GM21515 (cell line): ENCODE measurements around the gene PRELID1.
"Not testable (repeated sequence)": the region's sequence is repeated elsewhere in the genome, so short reads cannot be mapped to it uniquely, and the experiment has no call there.

ENCODE experiments used
- ATAC-seq: cut with Tn5 transposase; IDR thresholded peaks from one replicate; pipeline ENCODE4 v1.9.1; 2021; ENCODE audit not compliant: unreplicated experiment

PRELID1 gene, protein sequence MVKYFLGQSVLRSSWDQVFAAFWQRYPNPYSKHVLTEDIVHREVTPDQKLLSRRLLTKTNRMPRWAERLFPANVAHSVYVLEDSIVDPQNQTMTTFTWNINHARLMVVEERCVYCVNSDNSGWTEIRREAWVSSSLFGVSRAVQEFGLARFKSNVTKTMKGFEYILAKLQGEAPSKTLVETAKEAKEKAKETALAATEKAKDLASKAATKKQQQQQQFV

DNA sequence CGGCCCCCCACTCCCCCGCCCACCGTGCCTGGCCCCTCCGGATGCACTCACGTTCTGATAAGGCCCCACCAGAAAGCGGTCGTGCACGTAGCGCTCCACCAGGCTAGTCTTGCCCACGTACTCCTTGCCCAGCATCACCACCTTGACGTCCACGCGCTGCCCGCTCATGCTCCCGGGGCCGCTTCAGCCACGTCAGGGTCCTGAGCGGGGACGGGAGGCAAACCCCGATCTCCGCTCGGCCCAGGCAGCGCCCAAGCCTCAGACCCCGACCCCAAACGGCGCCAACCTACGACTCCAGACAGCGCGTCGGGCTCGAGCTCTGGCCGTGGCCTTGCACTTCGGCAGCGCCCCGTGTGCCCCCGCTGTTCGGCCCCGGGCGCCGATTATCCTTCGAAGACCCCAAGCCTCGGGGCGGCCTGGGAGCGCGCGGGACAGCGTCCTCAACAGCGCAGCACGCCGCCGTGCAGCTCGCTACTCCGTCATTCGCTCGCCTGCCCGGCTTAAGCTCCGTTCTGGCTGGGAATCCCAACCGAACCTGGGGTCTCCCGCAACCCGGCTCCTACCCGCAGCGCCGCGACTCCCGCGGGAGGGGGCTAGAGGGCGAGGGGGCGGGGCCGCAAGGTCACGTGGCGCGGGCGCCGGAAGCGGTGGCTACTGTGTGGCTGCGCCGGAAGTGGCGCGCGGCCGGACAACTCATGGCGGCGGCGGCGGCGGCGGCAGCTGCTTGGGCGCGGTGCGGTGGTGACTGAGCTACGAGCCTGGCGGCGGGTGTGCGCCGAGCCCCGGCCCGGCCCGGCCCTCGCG lies at the start of gene PRELID1, which contains the start of gene RAB24:
PRELID1 (plus strand) TSS at position 679 of the 804 bp plus-strand sequence. CDS start 187 bp downstream, outside the sequence.
RAB24 (minus strand) TSS at position 599 of the 804 bp plus-strand sequence; CDS start at position 168, 431 bp downstream.
- ATAC-seq = peak; percentile 57

DNA sequence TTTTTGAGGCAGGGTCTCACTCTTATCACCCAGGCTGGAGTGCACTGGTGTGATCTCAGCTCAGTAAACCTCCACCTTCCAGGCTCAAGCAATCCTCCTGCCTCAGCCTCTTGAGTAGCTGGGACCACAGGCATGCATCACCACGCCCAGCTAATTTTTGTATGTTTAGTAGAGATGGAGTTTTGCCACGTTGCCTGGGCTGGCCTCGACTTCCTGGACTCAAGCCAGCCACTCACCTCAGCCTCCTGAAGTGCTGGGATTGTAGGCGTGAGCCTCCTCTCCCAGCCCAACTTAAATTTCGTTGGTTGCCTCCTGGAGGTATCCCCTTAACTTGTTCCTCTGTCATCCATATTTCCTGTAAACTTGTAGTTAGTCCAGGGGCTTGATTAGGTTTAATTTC lies 47.3 kb upstream of the PRELID1 start:
- ATAC-seq = no peak

DNA sequence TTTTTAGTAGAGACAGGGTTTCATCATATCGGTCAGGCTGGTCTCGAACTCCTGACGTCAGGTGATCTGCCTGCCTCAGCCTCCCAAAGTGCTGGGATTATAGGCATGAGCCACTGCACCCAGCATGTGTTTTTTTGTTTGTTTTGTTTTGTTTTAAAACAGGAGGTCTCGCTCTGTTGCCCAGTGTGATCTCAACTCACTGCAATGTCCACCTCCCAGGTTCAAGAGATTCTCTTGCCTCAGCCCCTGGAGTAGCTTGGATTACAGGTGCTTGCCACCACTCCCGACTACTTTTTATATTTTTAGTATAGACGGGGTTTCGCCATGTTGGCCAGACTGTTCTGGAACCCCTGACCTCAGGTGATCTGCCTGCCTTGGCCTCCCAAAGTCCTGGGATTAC lies 44.9 kb upstream of the PRELID1 start:
- ATAC-seq = not testable (repeated sequence)

DNA sequence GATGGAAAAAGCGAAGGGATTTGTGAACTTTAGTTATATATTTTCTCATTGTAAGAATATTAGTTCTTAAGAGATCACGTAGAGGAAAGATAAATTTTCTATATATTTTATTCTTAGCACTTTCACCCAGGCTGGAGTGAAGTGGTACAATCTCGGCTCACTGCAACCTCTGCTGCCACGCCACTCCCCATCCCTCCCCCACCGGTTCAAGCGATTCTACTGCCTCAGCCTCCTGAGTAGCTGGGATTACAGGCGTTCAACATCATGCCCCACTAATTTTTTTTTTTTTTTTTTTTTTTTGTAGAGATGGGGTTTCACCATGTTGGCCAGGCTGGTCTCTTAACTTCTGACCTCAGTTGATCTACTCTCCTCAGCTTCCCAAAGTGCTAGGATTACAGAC lies 42.6 kb upstream of the PRELID1 start:
- no peak for ATAC-seq

DNA sequence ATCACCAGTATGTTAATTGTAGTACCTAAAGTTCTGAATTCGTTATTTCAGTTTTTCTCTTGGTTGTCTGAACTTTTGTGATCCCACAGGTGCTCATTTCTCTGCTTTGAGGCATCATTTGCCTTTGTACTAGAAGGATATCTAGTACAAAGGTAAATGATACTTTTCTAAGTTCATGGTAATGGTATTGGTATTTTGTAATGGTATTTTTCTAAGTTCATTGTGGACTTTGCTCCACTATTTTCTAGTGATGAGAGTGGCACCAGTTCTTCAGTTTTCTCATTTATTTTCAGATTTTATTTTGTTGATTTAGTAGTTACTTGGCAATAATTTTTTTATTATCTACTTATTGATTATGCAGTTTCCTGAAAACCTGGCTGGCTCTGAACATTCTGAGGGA lies 42.1 kb upstream of the PRELID1 start:
- no peak for ATAC-seq

DNA sequence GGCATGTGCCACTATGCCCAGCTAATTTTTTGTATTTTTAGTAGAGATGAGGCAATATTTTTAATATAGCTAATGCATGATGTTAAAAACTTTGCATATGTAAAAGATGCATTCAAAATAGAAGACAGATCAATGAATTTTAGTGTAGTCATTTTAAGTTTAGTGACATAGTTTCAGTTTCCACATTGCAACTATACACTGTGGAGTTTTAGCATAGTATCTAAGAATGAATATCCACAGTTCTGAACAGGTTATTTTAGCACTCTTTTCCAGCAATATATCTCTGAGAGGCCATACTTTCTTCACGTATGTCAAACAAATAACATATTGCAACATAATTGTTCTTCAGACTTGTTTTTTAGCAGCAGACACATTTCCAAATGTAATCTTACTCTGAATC lies 39.4 kb upstream of the PRELID1 start:
- ATAC-seq = no peak

DNA sequence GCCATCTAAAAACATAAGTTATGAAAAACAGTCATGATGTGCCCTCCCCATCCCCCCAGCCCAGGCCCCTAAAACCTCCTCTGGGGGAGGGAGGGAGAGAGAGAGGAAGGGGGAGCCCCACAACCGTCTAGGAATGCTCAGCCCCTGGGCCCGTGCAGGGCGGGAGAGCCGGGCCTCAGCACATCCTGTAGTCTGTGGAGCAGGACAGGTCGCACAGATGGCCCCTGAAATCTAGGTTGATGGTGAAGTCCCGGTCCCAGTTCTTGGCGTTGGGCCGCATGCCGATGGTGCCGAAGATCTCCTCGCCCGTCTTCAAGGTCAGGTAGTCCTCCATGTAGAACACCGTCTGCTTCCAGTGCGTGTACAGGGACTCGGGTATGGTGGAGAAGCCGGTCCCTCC lies 38.2 kb upstream of the PRELID1 start:
- ATAC-seq = no peak

DNA sequence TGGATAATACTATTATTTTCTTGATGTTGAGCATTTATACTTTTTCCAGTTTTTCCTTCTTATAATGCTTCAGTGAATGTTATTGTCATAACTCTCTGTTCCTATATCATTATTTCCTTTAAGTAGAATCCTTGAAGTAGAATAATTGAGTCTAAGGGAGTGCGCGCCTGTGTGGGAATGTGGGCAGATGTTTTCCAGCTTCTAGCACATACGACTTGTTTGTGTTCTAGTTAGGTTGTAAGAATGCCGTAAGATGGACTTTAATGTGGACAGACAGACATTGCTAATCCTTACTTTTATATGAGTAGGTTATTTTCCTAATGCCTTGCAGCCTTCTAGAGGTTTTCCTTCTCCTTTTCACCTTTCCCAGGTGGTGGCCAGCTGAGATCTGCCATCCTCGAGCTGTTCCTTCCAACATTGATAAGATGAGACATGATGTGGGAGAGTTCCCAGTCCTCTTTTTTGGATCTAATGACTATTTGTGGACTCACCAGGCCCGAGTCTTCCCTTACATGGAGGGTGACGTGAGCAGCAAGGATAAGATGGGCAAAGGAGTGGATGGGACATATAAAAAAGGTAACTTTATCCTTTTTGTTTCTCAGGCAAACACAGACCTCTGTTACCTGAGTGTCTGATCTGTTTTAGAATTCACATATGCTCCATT lies 34.2 kb upstream of the PRELID1 start:
- ATAC-seq = no peak

DNA sequence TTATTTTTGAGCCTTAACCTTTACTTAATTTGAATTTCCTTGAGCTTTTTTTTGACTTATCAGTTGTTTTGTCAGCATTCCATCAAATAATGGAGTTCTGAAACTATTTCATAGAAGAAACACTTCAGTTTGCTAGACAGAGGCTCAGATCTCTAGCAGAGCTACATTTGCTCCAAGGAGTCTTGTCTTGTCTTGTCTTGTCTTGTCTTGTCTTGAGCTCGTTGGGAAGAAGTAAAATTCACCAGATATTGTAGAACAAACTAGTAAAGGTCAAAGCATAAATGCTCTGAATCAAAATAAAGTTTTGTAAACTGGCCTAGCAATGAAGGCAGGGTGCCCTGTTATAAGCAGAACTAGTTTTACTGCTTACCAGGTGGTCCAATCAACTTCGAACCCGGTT lies 33.6 kb upstream of the PRELID1 start:
- ATAC-seq = no peak

DNA sequence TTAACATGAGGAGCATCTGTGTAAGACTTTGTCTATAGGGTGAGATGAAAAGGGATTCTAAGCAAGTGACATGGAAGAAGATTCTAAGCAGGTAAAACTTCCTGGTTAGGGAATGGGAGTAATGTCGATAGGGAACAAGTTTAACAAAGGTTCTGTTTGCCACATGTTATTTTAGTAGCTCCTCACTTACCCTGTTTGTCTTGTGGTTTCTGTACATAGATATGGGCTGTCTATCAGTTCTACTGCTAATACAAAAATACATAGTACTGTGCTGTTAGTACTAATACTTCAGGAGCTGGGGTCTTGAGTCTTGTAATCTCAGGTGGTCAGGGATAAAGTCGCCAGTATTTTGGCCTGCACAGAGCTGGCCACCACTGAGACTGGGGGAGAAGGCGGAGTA lies 32.9 kb upstream of the PRELID1 start:
- ATAC-seq = no peak

DNA sequence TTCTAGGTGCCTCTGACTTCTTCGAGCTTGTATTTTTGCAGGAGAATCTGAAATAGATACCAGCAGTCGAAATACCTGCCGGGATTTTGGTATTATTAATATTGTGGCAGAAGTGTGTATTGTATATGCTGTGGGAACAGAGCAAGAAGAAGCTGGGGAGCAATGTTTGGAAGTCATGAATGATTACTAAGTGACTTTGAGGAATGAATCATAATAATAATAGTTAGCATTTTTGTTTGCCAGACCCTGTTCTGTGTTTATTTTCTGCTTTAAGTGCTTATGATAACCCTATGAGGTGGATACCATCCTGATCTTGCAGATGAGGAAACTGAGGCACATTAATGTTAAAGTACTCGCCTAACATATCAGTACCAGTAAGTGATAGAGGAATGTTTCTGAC lies 32.5 kb upstream of the PRELID1 start:
- ATAC-seq = no peak

DNA sequence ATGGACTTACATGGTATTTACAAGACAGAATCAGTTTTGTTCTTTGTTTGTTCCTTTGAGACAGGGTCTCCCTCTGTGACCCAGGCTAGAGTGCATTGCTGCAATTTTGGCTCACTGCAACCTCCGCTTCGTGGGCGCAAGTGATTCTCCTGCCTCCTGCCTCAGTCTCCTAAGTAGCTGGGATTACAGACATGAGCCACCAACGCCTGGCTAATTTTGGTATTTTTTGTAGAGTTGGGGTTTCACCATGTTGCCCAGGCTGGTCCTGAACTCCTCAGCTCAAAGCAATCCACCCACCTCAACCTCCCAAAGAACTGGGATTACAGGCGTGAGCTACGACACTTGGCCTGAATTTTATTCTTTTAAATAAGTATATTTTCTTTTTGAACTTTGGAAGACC lies 27.7 kb upstream of the PRELID1 start:
- no peak for ATAC-seq

DNA sequence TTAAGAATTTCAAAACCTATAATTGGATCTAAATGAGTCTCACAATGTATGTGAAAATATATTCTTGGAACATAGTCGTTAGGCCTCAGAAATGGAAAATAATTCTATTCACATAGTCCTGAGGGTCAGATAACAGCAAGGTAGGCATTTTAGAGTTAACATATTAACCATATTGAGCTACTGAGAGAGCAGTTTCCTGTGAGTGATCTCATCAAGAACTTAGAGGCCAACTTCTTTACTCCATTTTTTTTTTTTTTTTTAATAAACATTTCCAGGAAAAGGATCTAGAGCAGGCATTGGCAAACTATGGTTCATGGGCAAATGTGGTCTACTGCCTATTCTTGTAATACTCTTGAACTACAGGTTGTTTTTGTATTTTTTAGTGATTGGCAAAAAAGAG lies 26.7 kb upstream of the PRELID1 start:
- no peak for ATAC-seq

DNA sequence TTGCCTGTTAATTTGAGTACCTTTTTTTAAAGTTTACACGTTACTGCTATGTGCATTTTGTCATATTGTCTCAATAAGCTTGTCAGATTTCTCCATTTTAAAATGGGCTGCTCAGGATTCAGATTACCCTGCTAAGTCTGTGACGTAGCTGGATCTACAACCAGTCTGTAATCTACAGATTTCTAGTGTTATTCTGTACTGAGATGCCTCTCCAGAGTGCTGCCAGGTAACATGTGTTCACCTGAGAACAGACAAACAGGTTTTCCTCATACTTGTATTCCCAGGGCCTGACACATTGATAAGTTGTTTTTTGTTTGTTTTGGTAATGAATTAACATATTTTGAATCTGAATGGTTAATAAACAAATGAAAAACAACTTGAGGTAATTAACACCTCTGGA lies 15.4 kb upstream of the PRELID1 start:
- ATAC-seq = no peak

DNA sequence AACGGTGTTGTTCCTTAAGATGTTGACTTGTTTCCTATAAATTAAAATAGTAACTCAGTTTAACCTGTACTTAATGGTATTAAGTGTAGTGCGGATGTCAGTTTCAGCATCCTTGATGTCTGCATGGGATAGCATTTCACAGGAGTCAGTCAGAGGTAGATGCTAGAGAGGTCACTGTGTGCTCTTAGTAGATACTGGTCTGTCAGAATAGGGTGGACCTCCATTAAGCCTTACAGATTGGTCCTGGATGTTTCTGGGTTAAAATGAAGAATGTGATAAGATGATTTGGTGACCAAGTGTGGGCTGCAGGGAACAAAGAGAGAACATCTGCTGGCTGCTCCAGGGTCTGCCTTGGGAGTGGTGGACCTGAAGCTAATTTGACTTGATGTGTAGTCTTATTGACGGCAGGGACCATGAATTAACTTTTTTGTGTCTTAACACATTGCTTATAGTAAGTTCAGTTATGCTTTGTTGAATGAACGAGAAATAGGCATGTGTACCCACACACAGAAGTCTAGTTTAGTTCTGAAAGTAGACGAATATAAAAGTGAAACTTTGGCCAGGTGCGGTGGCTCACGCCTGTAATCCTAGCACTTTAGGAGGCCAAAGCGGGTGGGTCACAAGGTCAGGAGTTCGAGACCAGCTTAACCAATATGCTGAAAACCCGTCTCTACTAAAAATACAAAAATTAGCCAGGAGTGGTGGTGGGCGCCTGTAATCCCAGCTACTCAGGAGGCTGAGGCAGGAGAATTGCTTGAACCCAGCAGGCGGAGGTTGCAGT lies 12.6 kb upstream of the PRELID1 start:
- ATAC-seq = no peak

DNA sequence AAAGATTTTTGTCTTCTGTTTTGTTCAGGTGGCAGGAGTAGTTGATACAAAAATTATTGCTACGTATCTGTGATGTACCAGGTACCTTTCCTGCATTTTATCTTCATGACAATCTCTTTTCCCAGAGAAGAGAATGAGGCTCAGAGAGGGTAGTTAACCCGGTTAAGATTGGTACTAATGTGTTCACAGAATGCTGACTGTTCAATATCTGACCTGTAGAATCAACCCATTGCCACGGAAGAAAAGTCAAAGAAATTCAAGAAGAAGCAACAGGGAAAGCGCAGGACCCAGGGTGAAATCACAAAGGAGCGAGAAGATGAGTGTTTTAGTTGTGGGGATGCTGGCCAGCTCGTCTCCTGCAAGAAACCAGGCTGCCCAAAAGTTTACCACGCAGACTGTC lies 11.9 kb upstream of the PRELID1 start:
- no peak for ATAC-seq

DNA sequence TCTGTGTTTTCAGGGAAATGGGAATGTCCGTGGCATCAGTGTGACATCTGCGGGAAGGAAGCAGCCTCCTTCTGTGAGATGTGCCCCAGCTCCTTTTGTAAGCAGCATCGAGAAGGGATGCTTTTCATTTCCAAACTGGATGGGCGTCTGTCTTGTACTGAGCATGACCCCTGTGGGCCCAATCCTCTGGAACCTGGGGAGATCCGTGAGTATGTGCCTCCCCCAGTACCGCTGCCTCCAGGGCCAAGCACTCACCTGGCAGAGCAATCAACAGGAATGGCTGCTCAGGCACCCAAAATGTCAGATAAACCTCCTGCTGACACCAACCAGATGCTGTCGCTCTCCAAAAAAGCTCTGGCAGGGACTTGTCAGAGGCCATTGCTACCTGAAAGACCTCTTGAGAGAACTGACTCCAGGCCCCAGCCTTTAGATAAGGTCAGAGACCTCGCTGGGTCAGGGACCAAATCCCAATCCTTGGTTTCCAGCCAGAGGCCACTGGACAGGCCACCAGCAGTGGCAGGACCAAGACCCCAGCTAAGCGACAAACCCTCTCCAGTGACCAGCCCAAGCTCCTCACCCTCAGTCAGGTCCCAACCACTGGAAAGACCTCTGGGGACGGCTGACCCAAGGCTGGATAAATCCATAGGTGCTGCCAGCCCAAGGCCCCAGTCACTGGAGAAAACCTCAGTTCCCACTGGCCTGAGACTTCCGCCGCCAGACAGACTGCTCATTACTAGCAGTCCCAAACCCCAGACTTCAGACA lies 9.6 kb upstream of the PRELID1 start:
- ATAC-seq = no peak

DNA sequence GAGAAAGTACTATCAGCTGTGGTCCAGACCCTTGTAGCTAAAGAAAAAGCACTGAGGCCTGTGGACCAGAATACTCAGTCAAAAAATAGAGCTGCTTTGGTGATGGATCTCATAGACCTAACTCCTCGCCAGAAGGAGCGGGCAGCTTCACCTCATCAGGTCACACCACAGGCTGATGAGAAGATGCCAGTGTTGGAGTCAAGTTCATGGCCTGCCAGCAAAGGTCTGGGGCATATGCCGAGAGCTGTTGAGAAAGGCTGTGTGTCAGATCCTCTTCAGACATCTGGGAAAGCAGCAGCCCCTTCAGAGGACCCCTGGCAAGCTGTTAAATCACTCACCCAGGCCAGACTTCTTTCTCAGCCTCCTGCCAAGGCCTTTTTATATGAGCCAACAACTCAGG lies 9.0 kb upstream of the PRELID1 start:
- ATAC-seq = no peak

DNA sequence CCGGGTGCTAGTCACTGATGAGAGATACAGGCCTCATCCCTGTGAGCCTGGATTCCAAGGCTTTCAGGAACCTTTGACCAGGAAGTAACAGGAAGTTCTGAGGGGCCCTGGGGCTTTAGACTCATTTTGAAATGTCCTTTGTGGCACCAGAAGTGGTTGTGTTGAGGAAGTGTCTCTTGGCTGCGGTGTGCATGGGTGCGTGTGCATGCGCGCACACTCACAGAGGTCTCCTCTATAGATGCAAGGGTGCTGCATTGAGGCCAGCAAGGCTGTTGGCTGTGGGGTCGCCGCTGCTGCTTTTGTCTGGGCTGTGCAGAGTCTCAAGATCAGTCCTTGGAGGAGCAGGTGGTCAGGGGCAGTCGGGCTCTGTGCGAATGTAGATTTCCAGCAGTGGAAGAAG lies 7.7 kb upstream of the PRELID1 start:
- no peak for ATAC-seq

DNA sequence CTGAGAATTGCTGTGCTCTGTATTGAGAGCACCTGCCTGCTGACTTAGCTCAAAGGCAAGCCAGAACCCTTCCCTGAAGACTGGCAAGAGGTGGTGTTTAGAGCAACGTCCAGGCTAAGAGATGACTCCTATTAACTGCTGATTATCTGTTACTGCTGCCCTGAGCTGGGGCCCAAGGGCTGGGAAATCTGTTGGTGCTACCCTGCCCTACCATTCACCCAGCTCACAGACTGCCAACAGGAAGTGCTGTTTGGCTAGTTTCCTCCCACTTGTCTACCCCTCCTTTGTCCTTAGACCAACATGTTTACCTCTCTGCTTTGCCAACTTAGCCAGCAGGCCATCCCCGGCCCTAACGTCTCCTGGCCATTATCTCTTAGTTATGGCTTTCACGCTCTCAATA lies 7.0 kb upstream of the PRELID1 start:
- ATAC-seq = no peak

DNA sequence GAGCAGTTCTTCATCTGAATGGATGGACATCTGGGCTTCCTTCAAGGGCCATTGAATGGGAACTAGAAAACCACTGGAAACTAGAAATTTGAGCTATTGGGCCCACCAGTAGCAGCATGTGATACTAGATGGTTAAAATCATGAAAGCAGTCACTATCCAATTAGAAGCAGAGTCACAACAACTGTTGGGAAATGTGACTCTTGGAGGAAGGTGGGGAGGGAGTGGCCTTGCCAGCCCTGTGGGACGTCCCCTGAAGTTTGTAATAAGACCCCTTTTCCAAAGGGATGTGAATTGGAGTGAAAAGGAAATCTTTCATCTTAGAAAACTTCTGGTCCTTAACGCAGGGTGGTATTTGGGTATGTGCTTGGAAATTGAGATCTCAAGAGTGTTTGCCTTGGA lies 5.7 kb upstream of the PRELID1 start:
- no peak for ATAC-seq
